NCI-H2107 treated with DMSO at 0.1 percent for 48 hours (cell line): ENCODE data around the gene TMEM18.

Experiments
- DNase-seq: peaks from one replicate; lab custom pipeline; 2025; ENCODE audit not compliant: unreplicated experiment; lab: John Stamatoyannopoulos, UW

TMEM18 gene

GRCh38 chr2:653645-654425 lies 23.4 kb downstream of the TMEM18 start:
- DNase-seq, result no peak

GRCh38 chr2:652881-653480 lies 24.2 kb downstream of the TMEM18 start:
- no peak for DNase-seq

GRCh38 chr2:651951-652373 lies 25.2 kb downstream of the TMEM18 start:
- DNase-seq, result peak; percentile 47

GRCh38 chr2:650343-651310 lies 26.6 kb downstream of the TMEM18 start:
- no peak for DNase-seq

- no peak for DNase-seq
These were observed 27.5 kb downstream of the TMEM18 start for GRCh38 chr2:649426-650342.

- no peak for DNase-seq
These were observed 28.5 kb downstream of the TMEM18 start for GRCh38 chr2:648476-649424.

- DNase-seq, result no peak
These were observed 29.4 kb downstream of the TMEM18 start for GRCh38 chr2:647691-648231.

GRCh38 chr2:647003-647560 lies 30.1 kb downstream of the TMEM18 start:
- no peak for DNase-seq

- DNase-seq, result no peak
These were observed 32.3 kb downstream of the TMEM18 start for GRCh38 chr2:644871-645270.

- no peak for DNase-seq
These were observed 33.4 kb downstream of the TMEM18 start for GRCh38 chr2:643761-644160.

GRCh38 chr2:643334-643733 lies 33.9 kb downstream of the TMEM18 start:
- no peak for DNase-seq

- DNase-seq, result no peak
These were observed 35.1 kb downstream of the TMEM18 start for GRCh38 chr2:641872-642815.

GRCh38 chr2:641164-641871 lies 35.9 kb downstream of the TMEM18 start:
- DNase-seq, result no peak

GRCh38 chr2:639703-640102 lies 37.5 kb downstream of the TMEM18 start:
- no peak for DNase-seq

GRCh38 chr2:637804-638203 lies 39.4 kb downstream of the TMEM18 start:
- DNase-seq, result no peak

GRCh38 chr2:637406-637776 lies 39.8 kb downstream of the TMEM18 start:
- DNase-seq, result no peak
